H9 (cell line): ENCODE results near the gene LAMA5. TPM values are rescaled to one million over a fixed set of nuclear protein-coding genes. Genes with fewer than 3 reads are reported as not detected.

Experiments
- DNase-seq: peaks from one replicate; pipeline ENCODE4 v3.0.0-alpha.2; 2017
- H2AFZ ChIP-seq: one replicate; pipeline ENCODE4 v1.6.1; 2013; ENCODE audit warnings: mild to moderate bottlenecking, low read length, control low read depth, moderate library complexity
- H2AK5ac ChIP-seq: 2 replicates; pipeline ENCODE4 v1.6.1; 2013; ENCODE audit warnings: low read length, control low read depth, mixed read lengths; ENCODE audit not compliant: insufficient read length
- H2BK120ac ChIP-seq: one replicate; pipeline ENCODE4 v1.6.1; 2013; ENCODE audit warnings: low read depth, mild to moderate bottlenecking, low read length, control low read depth, inconsistent platforms; ENCODE audit not compliant: poor library complexity, severe bottlenecking
- H2BK12ac ChIP-seq: 2 replicates; pipeline ENCODE4 v1.6.1; 2013; ENCODE audit warnings: low read length, control low read depth, mixed read lengths, low read depth; ENCODE audit not compliant: insufficient read length
- H2BK15ac ChIP-seq: 2 replicates; pipeline ENCODE4 v1.6.1; 2013; ENCODE audit warnings: low read depth, low read length, control low read depth
- H2BK20ac ChIP-seq: one replicate; pipeline ENCODE4 v1.6.1; 2013; ENCODE audit warnings: low read depth, mild to moderate bottlenecking, low read length, control low read depth, inconsistent platforms; ENCODE audit not compliant: poor library complexity, severe bottlenecking
- H2BK5ac ChIP-seq: 2 replicates; pipeline ENCODE4 v1.6.1; 2013; ENCODE audit warnings: low read length, control low read depth, mixed read lengths; ENCODE audit not compliant: insufficient read length
- H3K14ac ChIP-seq: 2 replicates; pipeline ENCODE4 v1.6.1; 2013; ENCODE audit warnings: low read length, control low read depth; ENCODE audit not compliant: insufficient read depth
- H3K18ac ChIP-seq: 2 replicates; pipeline ENCODE4 v1.6.1; 2013; ENCODE audit warnings: low read depth, mild to moderate bottlenecking, mixed read lengths, low read length, control low read depth; ENCODE audit not compliant: insufficient read length
- H3K23ac ChIP-seq: 2 replicates; pipeline ENCODE4 v1.6.1; 2013; ENCODE audit warnings: low read length, control low read depth, mixed read lengths, low read depth; ENCODE audit not compliant: insufficient read length
- H3K23me2 ChIP-seq: 2 replicates; pipeline ENCODE4 v1.6.1; 2013; ENCODE audit warnings: low read depth, mild to moderate bottlenecking, mixed read lengths, low read length, control low read depth; ENCODE audit not compliant: insufficient read length, poor library complexity, severe bottlenecking
- H3K27ac ChIP-seq: 2 replicates; pipeline ENCODE4 v1.5.1; 2013; ENCODE audit warnings: low read length, control low read depth, mixed read lengths, low read depth; ENCODE audit not compliant: insufficient read length
- H3K27me3 ChIP-seq: 2 replicates; pipeline ENCODE4 v1.6.1; 2013; ENCODE audit warnings: low read length, control low read depth, inconsistent platforms; ENCODE audit not compliant: insufficient read depth
- H3K4ac ChIP-seq: 2 replicates; pipeline ENCODE4 v1.6.1; 2013; ENCODE audit warnings: low read depth, mild to moderate bottlenecking, control low read depth, inconsistent platforms, low read length, moderate library complexity
- H3K4me1 ChIP-seq: 2 replicates; pipeline ENCODE4 v1.6.1; 2013; ENCODE audit warnings: low read length, control low read depth, inconsistent platforms; ENCODE audit not compliant: insufficient read depth
- H3K4me2 ChIP-seq: 2 replicates; pipeline ENCODE4 v1.6.1; 2013; ENCODE audit warnings: low read length, control low read depth, mixed read lengths; ENCODE audit not compliant: insufficient read length, insufficient read depth
- H3K56ac ChIP-seq: 2 replicates; pipeline ENCODE4 v1.6.1; 2013; ENCODE audit warnings: low read depth, mild to moderate bottlenecking, mixed read lengths, low read length, control low read depth; ENCODE audit not compliant: insufficient read length
- H3K79me1 ChIP-seq: 2 replicates; pipeline ENCODE4 v1.6.1; 2013; ENCODE audit warnings: low read depth, mild to moderate bottlenecking, moderate library complexity, low read length, control low read depth, inconsistent platforms; ENCODE audit not compliant: insufficient read depth, poor library complexity, severe bottlenecking
- H3K79me2 ChIP-seq: 2 replicates; pipeline ENCODE4 v1.6.1; 2013; ENCODE audit warnings: low read length, control low read depth, inconsistent platforms; ENCODE audit not compliant: insufficient read depth
- H3K9ac ChIP-seq: 2 replicates; pipeline ENCODE4 v1.6.1; 2013; ENCODE audit warnings: low read length, control low read depth, mixed read lengths; ENCODE audit not compliant: insufficient read length; ENCODE audit errors: extremely low read depth
- H3K9me3 ChIP-seq: one replicate; pipeline ENCODE4 v1.6.1; 2013; ENCODE audit warnings: low read depth, low read length, inconsistent platforms; ENCODE audit not compliant: control insufficient read depth
- H3T11ph ChIP-seq: one replicate; pipeline ENCODE4 v1.6.1; 2013; ENCODE audit warnings: mild to moderate bottlenecking, low read length, control low read depth, inconsistent platforms
- H4K20me1 ChIP-seq: one replicate; pipeline ENCODE4 v1.6.1; 2013; ENCODE audit not compliant: control insufficient read depth, insufficient read length, insufficient read depth
- H4K5ac ChIP-seq: 2 replicates; pipeline ENCODE4 v1.6.1; 2013; ENCODE audit warnings: low read depth, mild to moderate bottlenecking, mixed read lengths, low read length, control low read depth; ENCODE audit not compliant: insufficient read length
- H4K8ac ChIP-seq: replicated peaks from 2 replicates; pipeline ENCODE4 v1.6.1; 2013; ENCODE audit warnings: low read length, control low read depth, mixed read lengths, low read depth; ENCODE audit not compliant: insufficient read length
- H4K91ac ChIP-seq: 2 replicates; pipeline ENCODE4 v1.6.1; 2013; ENCODE audit warnings: low read depth, mild to moderate bottlenecking, moderate library complexity, mixed read lengths, low read length, control low read depth; ENCODE audit not compliant: insufficient read length
- H3K27ac Mint-ChIP-seq, 3 experiments: 2 replicates in 2 of 3; 3 replicates in 1 of 3; pipeline ENCODE4 v1.8.0; 2020 to 2021; ENCODE audit warnings: mixed read lengths in 3 of 3, mild to moderate bottlenecking in 1 of 3, moderate library complexity in 1 of 3
- H3K27me3 Mint-ChIP-seq: 2 replicates; pipeline ENCODE4 v1.8.0; 2021; ENCODE audit warnings: low read depth, mild to moderate bottlenecking, moderate library complexity, mixed read lengths
- H3K36me3 Mint-ChIP-seq, 3 experiments: 2 replicates in 2 of 3; 3 replicates in 1 of 3; pipeline ENCODE4 v1.8.0; 2020 to 2021; ENCODE audit warnings: low read depth in 3 of 3, mixed read lengths in 3 of 3; ENCODE audit not compliant: insufficient read depth in 1 of 3
- H3K4me1 Mint-ChIP-seq, 2 experiments: 2 replicates each; pipeline ENCODE4 v1.8.0; 2020; ENCODE audit warnings: mixed read lengths in 2 of 2
- H3K4me3 Mint-ChIP-seq, 2 experiments: 2 replicates in 1 of 2; 3 replicates in 1 of 2; pipeline ENCODE4 v1.8.0; 2020 to 2021; ENCODE audit warnings: mild to moderate bottlenecking in 2 of 2, mixed read lengths in 2 of 2, moderate library complexity in 1 of 2
- H3K9me3 Mint-ChIP-seq, 2 experiments: 2 replicates in 1 of 2; 3 replicates in 1 of 2; pipeline ENCODE4 v1.8.0; 2020; ENCODE audit warnings: mild to moderate bottlenecking in 2 of 2, mixed read lengths in 2 of 2, moderate library complexity in 1 of 2
- CTCF ChIP-seq: fragments of 200-600 bp; sonication (generic); conservative IDR thresholded peaks from 3 replicates; pipeline ENCODE4 v1.8.0; 2021; ENCODE audit warnings: antibody characterized with exemption, mild to moderate bottlenecking
- WGBS: extraction: QIAGEN DNeasy Blood & Tissue Kit; methylation state at CpG from one replicate; pipeline ENCODE4 v1.1.7; 2013; ENCODE audit warnings: missing lambda C conversion rate, low lambda C conversion rate, mixed read lengths; ENCODE audit not compliant: insufficient read length; ENCODE audit errors: extremely low coverage; 5-methylcytosine and 5-hydroxymethylcytosine counted together
- total RNA-seq: library from RNA; stranded (reverse); gene quantifications from 2 replicates; pipeline ENCODE4 v1.2.1, GENCODE V29; 2021

Gene LAMA5
- total RNA-seq, 1 experiment from 2014 or later, result 200 TPM

GRCh38 chr20:62338294-62338620, 28.9 kb downstream of the LAMA5 start:
- H3K27ac ChIP-seq, result no peak overlapping the region
- no peak overlapping the region for H3K14ac ChIP-seq
- no peak overlapping the region for H4K5ac ChIP-seq
- Mint-ChIP-seq H3K27ac (no peak overlapping the region; a peak in 1 of 7 replicates), H3K27me3 (no peaks in the 10 kb centered on the region), H3K9me3 (no peaks in the 10 kb centered on the region), H3K4me1 (no peaks in the 10 kb centered on the region), H3K36me3 (peaks cover 21 to 70% (median 68%) of the 10 kb centered on the region in 3 experiments; a peak in 6 of 7 replicates), H3K4me3 (no peak overlapping the region)
- no peaks in the 10 kb centered on the region for H3K79me1 ChIP-seq
- no peak for DNase-seq
- H4K8ac ChIP-seq, result no peak overlapping the region
- H4K20me1 ChIP-seq, result peaks cover 3% of the 10 kb centered on the region
- no peaks in the 10 kb centered on the region for H3K27me3 ChIP-seq
- no peak overlapping the region for H3T11ph ChIP-seq
- no peak overlapping the region for H3K18ac ChIP-seq
- H3K9ac ChIP-seq, result no peak overlapping the region
- H4K91ac ChIP-seq, result no peak overlapping the region
- H3K23ac ChIP-seq, result no peak overlapping the region
- H3K23me2 ChIP-seq, result no peaks in the 10 kb centered on the region
- no peak for TF ChIP-seq CTCF
- H2AFZ ChIP-seq, result no peak overlapping the region
- H2BK5ac ChIP-seq, result no peak overlapping the region
- H3K79me2 ChIP-seq, result no peaks in the 10 kb centered on the region
- no peaks in the 10 kb centered on the region for H3K4me1 ChIP-seq
- no peaks in the 10 kb centered on the region for H3K9me3 ChIP-seq
- H2BK20ac ChIP-seq, result no peak overlapping the region
- H2AK5ac ChIP-seq, result no peak overlapping the region
- H3K56ac ChIP-seq, result no peak overlapping the region
- no peak overlapping the region for H2BK15ac ChIP-seq
- no peak overlapping the region for H2BK120ac ChIP-seq
- no peak overlapping the region for H3K4me2 ChIP-seq
- no peak overlapping the region for H3K4ac ChIP-seq
- no peak overlapping the region for H2BK12ac ChIP-seq
- WGBS, result no CpG with 5 or more reads among the region's 16 CpGs
